Measurements from ENCODE around the gene CCDC192.
A peak's percentile ranks its signal among the peaks of the same experiment; 100 is the strongest.
"Not testable (repeated sequence)": the region's sequence is repeated elsewhere in the genome, so short reads cannot be mapped to it uniquely, and the experiment has no call there.

CCDC192 gene

DNA sequence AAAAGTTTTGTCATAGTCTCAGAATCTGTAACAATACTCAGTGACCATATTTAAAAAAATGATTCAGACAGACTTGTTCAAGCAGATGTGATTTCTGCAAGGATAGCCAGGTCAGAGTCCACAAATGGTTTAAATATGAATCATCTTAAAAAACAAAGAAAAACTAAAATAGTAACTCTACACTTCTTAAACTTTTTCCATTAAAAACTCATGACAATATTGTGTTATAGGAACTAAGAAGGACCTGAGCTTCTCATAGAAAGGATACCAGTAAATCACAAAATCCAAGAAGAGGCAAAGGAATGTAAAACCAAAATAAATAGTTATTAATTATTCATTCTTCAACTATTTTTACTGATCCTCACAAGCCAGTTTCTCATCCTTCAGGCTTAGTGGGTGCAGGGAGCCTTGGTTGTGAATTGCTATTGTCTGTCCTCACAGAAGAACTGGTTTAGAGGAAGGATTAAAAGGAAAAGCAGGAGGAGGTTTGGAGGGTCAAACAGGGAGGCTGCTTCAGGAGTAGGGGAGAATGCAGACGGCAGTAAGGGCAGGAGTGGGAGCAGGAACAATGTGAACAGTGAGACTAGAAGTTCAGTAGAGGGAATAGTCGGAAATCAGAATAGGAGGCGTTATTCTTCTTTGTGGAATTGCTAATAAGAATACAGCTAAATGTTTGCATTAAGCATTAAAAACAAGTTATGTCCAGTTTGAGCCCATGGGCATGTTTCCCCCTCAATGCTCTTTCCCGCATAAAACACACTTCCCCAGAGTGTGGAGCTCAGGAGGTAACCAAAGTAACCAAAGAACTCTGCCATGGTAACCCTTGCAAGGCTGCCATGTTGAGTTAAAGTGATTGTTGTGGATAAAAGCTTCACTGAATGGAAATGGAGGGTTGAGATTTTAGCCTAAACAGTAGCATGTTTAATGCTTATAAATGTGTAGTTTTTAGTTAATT lies 110.7 kb downstream of the CCDC192 start:
- DNase-seq: peak; percentile 87

DNA sequence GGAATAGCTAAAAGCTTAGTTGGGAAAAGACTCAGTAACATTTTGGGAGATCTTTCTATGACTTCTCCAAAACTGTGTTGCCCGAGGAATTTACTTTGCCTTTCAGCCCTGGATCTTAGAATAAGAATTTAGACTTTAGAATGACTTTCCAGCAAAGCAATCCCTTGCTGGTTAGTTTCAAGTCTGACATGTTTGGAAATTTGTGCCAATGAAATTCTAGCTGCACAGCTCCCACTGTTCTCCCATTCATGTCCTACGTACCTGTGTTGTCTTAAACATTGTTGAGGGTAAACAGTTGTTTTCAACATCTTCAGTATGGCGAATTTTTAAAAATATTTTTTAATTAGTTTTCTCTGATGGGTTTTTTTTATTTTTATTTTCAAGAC lies 111.4 kb downstream of the CCDC192 start:
- DNase-seq: no peak

DNA sequence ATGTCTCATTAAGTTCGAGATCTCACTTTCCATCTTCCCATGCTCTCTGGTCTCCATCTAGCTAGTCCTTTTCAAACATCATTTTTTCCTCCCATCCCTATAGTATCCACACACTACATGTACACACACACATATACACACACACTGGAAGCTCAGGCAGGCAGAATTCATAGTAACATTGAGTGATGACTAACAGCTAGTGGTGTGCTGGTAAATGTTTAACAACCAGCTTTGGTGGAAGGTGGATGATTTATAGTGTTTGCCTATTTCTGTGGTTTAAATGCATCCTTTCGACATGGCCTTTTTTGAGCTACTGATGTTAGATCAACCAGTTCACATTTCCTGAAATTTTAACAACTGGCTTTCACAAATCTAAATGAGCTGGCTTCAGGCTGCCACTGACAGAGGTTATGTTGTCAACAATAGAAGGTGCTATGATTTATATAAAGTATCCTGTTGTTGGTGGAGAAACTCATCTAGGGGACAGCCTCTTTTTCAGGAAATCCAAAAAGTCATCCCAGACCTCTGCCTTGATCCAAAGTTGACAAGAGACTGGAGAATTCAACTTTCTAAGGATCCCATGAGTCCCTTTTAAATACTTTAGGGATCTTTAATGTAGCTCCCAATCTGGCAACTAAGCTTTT lies 117.8 kb downstream of the CCDC192 start:
- peak; percentile 79 for DNase-seq

DNA sequence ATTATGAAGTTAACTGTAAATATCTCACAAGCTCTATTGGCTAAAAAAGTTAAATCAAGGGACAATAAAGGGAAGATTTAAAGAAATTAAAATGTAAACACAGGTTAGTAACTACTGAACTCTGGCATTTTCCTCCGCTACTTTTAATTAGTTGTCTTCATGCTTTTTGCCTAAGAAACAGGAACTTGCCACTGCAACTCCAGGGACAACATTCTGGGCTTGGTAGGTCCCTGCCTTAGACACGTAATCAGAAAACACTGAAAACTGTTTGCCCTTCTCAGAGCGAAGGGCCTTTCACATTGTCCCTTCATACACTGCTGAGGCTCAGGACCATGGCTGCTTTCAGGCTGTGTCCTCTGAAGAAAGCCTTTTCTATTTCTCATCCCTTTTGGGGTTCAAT lies 118.7 kb downstream of the CCDC192 start:
- DNase-seq: no peak

DNA sequence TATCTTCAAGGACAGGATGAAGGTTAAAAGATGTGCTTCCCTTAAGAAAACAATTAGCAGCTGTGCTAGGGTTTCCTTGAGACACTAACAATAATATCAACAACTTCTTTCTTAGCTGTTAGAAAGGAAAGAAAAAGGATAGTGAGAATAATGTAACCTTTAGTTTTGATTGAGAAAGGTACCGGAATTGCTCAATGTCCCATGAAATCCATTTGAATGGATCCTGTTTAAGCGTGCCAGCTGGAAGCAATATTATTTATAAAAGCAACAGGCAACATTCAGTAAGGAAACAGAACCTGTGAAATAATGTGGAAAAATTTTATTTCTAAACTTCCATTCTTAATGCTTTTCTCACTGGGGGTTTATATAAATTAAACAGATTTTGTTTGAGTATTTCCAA lies 120.9 kb downstream of the CCDC192 start:
- DNase-seq: no peak

DNA sequence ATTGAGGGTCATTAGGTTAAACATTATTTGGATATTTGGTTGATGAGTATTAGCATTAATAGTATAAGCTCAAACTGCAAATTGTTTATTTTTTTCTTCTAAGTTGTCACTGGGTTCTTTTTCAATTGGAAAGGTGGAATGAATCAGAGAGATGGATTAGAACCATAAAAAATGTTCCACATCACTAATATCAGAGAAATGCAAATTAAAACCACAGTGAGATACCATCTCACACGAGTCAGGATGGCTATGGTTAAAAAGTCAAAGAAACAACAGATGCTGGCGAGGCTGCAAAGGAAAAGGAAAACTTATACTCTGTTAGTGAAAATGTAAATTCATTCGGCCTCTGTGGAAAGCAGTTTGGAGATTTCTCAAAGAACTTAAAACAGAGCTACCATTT lies 122.8 kb downstream of the CCDC192 start:
- DNase-seq: peak; percentile 81

DNA sequence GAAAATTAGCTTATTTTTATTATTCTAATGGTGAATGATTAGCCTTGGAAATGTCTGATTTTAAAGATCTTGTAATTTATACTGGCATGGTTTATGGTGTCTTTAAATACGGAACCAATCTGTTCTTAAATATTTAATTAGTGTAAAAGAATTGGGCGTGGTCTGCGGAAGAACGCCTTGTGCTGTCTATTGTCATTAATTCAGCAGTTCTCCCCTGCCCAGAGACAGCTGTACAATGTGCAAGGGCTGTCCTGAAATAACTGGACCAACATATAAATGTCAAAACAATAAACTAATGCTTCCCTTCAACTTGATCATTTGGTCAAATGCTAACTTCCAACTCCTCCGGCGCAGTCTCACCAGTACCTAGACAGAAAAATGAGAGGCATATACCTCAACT lies 124.3 kb downstream of the CCDC192 start:
- DNase-seq: no peak

DNA sequence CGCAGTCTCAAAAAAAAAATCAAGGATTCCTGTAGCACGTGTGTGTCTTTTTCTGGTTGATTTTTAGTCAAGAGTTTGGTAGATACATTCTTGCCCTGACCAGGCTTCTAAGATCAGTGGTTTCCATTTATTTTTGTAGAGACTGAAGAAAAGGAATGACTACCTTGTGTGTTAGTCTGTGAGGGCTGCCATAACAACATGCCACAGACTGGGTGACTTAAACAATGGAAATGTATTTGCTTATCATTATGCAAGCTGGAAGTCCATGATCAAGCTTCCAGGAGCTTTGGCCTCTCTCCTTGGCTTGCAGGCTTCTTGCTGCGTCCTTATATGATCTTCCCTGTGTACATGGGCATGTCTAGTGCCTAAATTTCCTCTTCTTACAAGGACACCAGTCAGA lies 127.0 kb downstream of the CCDC192 start:
- no peak for DNase-seq

DNA sequence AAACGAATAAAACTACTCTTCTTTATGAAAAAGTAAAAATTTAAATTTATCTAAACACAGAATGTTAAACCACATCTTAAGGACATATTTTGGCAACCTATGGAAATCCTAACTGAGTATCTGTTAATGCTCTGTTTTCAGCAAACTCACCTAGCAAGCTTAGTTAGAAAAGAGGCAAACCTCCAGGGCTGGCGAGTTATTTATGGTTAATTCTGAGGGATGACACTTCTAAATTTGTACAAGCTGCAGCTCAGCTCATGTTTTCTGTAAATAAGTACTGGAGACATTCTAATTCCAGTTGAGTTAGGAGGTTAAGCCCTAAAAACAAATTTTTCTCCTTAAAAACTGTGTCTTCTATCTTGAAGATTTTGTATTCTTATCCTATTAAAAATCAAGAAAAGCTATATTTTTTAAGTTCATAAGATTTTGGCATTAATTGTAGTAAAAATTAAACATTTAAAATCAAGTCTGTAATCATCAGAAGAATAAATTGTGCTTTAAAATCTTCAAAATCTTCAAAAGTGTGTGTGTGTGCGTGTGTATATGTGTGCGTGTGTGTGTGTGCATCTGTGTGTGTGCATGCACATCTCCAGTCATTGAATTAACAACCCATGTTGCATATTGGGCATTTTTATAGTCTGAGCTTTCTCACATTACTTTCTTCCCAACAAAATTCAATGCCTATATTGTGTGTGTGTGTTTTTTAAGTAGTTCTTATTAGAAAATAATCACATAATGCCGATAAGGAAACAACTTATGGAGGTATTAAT lies 127.8 kb downstream of the CCDC192 start:
- DNase-seq: no peak

DNA sequence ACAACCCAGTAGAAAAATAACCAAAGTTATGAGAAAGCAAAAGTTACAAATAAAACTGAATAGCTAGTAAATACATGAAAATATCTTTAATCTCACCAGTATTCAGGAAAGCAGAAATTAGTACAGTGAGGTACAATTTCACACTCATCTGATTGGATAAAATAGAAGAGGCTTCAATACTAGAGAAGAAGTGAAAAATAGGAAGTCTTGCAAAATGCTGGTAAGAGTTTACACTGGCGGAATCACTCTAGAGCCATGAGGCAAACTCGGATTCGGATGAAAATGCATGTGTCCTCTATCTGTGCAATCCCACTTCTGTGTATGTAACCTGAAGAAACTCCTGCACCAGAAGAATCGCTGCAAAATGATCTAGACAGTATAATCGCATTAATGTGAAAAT lies 128.9 kb downstream of the CCDC192 start:
- no peak for DNase-seq

DNA sequence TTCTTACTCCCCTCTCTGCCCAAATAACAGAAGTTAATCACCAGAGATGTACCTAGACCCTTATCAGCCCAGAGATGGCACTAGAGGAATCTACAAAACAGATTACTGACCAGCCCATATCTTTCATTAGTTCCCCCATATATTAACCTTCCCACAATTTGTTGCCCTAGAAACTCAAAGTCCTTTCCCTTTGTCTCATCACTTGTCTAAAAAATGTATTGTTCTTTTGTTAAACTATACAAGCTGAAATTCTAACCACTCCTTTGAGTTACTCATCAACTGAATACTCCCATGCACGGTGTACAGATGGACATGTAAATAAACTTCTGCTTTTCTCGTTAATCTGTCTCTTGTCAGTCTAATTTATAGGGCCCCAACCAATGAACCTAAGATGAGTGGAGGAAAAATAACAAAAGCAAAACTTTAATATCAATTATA lies 130.9 kb downstream of the CCDC192 start:
- DNase-seq: no peak

DNA sequence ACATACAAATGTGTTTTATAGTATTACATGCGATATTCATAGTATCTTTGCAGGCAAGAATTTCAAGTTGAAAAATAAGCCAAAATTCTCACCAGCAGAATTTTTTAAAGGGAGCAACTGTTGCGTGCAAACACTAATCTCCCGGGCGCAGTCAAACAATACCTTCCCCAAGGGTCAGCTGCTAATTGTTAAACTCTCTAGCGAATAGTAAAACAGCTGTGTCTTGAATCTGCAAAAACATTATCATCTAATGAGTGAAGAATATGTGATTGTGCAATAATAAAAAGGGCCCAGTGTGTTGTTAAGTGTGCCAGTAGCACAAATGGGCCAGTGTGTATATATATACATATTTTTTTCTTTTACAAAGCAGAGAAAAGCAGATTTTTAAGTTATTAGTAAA lies 131.4 kb downstream of the CCDC192 start:
- no peak for DNase-seq

DNA sequence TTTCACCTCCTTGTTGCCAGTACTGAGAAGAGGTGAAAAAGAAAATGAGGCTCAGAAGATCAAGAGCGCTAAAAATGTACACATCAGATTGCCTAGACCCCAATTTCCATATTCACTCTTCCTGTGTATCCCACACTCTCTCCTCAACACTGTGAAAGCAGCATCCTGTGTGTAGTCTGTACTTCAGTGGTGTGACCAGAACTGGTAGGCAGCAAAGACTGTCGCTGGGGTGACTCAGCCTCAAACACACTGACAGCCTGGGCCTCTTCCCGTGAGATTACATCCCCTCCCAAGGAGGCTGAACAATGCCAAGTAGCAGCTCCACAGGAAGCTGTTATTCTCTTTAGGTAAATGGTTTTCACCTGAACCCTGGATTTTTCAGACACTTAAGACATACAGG lies 135.5 kb downstream of the CCDC192 start:
- DNase-seq: peak; percentile 66

DNA sequence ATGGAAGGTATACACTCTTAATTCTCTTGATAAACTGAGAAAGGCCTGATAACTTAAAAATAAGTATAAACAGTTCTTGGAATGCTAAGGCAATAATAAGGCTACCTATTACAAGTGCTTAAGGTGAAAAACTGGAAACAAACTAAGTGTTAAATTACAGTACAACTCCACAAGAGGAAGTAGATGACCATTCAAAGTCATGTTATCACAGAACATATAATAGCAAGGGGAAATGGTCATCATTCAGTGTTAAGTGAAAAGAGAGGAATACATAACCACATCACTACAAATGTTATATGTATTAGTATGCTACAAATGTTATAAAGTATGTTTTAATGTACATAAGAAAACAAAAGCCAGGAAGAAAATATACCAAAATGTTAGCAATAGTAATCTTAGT lies 135.9 kb downstream of the CCDC192 start:
- no peak for DNase-seq

DNA sequence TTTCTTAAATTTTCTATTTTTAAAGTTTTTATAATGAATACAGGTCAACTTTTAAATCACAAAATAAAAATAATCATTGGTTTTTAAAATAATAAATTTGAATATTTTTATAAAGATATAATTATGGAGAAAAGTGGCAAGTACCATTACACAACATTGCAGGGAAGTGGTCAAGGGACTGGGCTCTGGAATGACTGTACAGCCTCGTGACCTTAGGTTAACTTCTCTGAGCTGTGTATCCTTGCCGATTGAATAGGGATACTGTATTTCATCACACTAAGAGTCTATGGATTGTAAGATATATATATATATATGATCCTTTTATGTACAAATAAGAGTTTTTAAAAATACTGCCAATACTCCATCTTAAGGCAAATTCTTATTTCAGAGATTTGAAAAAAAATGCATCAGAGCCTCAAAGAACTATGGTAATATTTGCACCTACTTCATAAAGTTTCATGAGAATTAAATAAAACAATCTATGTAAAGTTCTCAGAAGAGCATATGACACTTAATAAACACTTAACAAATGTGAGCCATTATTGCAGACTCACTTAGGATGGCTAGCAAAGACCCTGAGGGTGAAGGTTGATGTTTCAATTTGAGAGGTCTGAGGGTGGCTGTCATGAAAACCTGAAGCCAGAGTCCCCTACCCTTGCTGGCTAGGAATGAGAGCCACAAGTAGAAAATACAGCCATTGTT lies 136.5 kb downstream of the CCDC192 start:
- DNase-seq: peak; percentile 7

DNA sequence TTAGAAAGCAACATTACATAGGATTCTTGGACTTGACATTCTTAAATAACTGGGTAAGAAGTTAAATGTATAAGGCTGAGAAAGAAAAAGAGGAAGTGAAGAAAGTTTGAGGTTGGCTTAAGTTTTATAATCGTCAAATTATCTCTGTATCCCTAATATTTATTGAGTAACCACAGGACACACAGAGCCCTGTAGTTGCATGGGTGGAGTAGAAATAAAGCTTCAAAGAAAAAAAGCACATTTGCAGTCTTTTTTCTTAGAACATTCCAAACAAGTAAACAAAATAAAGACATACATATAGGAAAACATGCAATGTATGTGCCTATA lies 137.0 kb downstream of the CCDC192 start:
- no peak for DNase-seq

DNA sequence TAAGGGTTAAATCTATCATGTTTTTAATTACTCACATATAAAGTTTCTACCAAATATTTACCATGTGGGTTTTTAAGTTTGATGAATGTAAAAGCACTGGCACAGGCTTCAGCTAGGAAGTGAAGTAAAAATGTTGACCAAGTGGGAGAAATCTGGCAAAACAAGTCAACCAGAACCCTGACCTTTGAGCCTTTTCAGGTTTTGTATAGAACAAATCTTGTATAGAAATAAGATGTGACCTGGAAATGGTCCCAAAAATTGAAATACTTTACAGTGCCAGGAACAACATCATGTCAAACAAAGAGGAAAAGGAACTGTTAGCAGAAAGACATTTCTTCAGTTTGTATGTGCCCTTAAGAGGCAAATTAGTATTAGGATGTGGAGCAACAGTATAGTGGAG lies 137.6 kb downstream of the CCDC192 start:
- no peak for DNase-seq

DNA sequence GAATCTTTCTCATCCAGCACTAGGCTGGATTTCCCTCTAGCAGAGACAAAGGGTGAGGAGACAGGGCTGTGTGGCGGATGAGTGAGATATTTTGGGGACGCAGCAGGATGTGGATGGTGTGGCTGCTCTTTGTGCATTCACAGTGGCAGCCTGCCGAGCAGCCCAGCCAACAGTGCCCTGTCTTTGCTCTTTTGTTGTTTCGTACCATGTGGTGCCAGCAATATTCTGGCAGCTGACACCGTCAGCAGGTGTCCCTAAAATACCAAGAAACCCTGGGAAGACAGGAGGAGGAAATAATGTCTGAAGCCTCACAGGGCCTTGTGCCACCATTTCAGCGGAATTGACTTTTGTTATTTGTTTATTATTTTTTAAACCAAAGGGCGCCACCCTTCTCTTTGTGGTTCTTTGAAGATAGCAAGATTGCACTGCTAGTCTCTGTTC lies 141.4 kb downstream of the CCDC192 start:
- no peak for DNase-seq

DNA sequence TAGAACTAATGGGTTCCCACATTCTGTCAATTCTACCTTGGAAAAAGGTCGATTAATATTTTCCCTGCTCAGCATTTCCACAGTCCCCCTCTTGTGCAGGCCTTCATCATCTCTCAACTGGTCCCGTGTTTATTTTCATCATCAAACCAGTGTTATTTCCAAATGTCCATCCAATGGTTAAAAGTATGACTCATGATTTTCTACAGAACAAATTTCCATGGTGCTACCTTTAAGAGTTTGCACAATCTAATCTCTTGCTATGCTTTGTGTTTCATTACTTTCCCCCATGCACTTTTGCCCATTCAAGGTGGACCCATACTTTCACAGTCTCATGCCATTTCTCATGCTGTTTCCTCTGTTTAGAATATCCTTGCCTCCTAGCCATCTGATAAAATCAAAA lies 143.7 kb downstream of the CCDC192 start:
- DNase-seq: no peak

DNA sequence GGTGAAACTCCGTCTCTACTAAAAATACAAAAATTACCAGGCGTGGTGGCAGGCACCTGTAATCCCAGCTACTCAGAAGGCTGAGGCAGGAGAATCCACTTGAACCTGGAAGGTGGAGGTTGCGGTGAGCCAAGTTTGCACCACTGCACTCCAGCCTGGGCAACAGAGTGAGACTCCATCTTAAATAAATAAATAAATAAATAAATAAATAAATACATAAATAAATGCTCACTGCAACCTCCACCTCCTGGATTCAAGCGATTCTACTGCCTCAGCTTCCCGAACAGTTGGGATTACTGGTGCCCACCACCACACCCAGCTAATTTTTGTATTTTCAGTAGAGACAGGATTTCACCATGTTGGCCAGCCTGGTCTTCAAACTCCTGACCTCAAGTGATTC lies 144.4 kb downstream of the CCDC192 start:
- not testable (repeated sequence) for DNase-seq

DNA sequence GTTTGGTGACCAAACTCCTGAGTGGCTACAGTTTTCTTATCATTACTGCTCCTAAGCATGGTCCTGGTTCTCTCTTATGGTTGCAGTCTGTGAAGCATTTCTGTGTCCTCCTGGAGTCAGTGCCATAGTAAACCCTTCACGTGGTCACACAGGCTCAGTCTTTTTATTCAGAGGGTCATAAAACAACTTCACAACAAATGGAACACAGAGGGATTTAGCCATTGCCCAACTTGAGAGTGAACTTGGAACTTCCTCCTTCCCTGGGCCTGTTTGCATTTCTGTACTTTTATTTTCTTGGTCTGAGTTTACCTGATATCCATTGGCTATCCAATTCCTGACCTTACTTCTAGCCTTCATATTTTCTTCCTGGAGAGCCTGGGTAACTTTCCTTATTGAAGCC lies 144.9 kb downstream of the CCDC192 start:
- no peak for DNase-seq

DNA sequence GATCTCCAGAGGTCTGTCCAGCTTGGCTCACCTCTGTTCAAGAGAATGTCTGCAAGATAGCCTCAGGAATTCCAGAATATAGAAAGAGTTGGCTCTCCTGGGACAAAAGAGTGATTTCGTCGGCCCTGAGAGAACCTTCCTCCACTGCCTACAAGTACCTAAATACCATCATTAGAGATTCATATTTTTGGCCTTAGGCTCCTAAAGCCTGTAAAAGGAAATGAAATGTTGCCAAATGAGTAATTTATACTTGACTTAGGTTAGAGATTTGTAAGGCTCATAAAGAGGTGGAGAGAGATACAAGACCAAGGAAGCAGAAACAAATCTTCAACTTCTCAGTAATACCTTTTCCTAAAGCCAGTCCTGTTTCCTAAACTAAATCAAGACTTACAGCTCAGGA lies 146.2 kb downstream of the CCDC192 start:
- DNase-seq: peak; percentile 15

DNA sequence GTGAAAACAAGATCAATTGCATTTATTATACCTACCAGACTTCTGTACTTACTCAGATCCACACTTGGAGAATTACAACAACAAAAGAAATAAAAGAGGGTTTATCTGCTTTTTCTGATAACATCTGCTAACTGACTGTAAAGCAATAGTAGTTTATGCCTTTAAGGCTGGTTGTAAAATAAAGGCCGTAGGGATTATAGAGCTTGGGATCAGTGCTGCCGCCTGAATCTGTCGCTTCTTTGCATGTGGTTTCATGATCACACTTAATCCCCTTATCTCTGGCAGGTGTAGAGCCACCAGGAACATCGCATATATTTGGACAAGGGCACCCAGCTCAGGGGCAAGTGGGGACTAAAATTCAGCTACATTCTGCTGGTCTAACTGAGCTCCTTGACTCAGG lies 146.7 kb downstream of the CCDC192 start:
- no peak for DNase-seq
